ENCODE results near the gene PIGK.
A peak's percentile ranks its signal among the peaks of the same experiment; 100 is the strongest.
"Not testable (repeated sequence)": the region's sequence is repeated elsewhere in the genome, so short reads cannot be mapped to it uniquely, and the experiment has no call there.

PIGK gene

GRCh38 chr1:77188770-77189169 is 30.5 kb downstream of the PIGK start:
- DNase-seq: no peak

DNA sequence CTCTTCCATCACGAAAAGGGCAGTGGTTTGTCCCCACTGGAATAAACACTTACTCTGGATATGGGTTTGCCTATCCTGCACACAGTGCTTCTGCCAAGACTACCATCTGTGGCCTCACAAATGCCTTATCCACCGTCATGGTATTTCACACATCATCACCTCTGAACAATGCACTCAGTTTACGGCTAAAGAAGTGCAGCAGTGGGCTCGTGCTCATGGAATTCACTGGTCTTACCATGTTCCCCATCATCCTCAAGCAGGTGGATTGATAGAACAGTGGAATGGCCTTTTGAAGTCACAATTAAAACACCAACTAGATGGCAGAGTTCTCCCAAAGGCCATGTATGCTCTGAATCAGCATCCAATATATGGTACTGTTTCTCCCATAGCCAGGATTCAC is 32.3 kb downstream of the PIGK start:
- not testable (repeated sequence) for DNase-seq

- DNase-seq: no peak
Observed at GRCh38 chr1:77182083-77182482, 37.1 kb downstream of the PIGK start.

- DNase-seq: no peak
Observed at GRCh38 chr1:77179632-77180031, 39.6 kb downstream of the PIGK start.

- no peak for DNase-seq
Observed at GRCh38 chr1:77175230-77175844, 43.9 kb downstream of the PIGK start.

GRCh38 chr1:77170687-77171086 is 48.5 kb downstream of the PIGK start:
- no peak for DNase-seq

DNA sequence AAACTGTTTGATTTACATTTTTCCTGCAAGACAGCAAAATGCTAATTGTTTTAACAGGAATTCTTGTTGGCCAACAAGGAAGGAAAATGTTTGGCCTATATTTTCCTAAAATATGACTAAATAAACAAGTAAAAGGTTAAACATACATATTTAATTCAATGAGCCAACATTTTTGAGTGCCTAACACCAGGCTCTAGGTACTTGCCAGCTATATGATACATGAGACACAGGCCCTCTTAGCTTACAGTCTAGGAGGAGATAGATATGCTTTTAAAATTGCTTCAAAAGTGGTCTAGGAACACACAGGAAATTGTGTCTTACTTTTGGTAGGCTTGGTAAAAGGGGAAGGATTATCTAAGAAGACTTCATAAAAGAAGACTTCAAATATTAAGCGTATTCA is 50.9 kb downstream of the PIGK start:
- DNase-seq: no peak

DNA sequence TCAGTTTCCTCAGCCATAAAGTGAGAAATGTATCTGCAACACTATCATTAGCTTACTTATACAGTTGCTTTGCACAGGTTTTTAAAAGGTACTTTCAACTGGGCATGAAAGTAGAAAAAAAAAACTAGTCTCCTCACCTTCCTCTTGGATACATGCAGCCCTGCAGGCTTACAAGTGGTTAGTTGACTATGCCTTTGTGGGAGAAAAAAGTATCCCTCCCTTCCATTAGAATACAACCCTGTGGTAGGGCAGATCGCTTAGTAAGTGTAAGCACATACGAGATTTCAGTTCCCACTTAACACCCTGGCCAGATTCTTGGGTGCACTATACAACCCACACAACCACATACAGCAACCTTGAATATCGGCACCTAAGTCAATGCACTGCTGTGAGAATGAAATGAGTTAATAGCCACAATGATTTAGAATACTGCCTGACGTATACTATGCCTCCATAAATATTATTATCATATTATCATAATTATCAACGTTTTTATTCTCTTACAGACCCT is 54.7 kb downstream of the PIGK start:
- no peak for DNase-seq

- not testable (repeated sequence) for DNase-seq
Observed at GRCh38 chr1:77159706-77160105, 59.5 kb downstream of the PIGK start.

GRCh38 chr1:77156214-77156613 is 63.0 kb downstream of the PIGK start:
- no peak for DNase-seq

DNA sequence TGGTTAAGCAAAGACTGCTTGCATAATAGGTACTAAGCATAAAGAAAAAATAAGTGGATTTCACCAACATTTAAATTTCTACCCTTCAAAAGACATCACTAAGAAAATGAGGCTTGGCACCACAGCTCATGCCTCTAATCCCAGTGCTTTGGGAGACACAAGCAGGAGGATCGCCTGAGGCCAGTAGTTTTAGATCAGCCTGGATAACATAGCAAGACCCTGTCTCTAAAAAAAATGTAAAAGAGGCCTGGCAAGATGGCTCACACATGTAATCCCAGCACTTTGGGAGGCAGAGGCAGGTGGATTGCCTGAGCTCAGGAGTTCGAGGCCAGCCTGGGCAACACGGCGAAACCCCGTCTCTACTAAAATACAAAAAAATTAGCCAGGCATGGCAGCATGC is 73.0 kb downstream of the PIGK start:
- no peak for DNase-seq

- DNase-seq: no peak
Observed at GRCh38 chr1:77143529-77144121, 75.6 kb downstream of the PIGK start.

- DNase-seq: no peak
Observed at GRCh38 chr1:77139389-77139788, 79.8 kb downstream of the PIGK start.

DNA sequence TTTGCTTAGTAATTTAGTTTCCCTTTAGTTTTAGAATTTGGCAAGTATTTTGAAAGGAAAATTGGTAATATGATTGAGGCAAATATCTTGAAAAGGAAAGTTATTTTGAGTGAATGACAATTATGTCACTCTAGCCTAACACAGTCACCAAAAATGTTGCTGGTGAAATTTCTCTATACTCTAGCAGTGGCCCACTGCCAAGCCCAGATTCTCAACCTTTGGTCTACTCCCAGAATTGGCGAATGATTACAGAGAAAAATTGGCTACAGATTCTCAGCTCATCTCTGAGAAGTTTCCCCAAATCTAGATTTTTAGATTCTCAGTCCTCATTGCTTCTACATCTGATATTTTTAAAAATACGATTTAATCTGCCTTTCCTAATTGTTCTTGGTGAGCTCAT is 84.9 kb downstream of the PIGK start:
- DNase-seq: no peak

- DNase-seq: no peak
Observed at GRCh38 chr1:77133731-77134358, 85.4 kb downstream of the PIGK start.

- peak; percentile 56 for DNase-seq
Observed at GRCh38 chr1:77126307-77126706, 92.9 kb downstream of the PIGK start.

DNA sequence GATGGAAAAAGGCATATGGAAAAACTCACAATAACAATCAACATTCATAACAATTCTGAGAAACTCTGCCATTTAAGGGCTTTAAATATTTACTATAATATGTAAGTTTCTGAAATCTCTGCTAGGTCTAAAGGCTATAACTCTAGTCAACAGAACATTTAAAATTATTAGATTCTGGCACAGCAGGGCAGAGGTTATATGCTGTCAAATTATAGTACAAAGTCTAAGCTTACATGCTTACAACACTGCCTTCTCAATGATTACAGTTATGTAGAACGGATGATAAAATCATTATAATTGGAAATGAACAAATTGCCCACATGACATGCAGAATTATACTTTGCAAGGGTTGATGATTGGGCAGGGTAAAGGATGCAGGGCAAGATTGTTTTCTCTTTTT is 97.7 kb downstream of the PIGK start:
- no peak for DNase-seq

- no peak for DNase-seq
Observed at GRCh38 chr1:77120950-77121349, 98.3 kb downstream of the PIGK start.

DNA sequence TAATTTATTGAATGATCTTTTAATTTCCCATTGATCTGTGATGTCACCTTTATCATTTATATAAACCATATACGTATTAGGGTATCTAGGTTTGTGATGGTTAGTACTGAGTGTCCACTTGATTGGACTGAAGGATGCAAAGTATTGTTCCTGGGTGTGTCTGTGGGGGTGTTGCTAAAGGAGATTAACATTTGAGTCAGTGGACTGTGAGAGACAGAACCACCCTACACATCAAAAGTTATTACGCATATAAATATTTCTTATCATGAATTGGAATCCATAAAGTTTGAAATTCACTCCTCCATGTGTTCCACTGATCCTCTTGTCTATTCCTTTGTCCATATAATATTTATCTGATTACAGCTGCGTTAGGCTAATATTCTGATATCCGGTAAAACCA is 100.5 kb downstream of the PIGK start:
- no peak for DNase-seq

- DNase-seq: no peak
Observed at GRCh38 chr1:77104672-77105071, 114.6 kb downstream of the PIGK start.

DNA sequence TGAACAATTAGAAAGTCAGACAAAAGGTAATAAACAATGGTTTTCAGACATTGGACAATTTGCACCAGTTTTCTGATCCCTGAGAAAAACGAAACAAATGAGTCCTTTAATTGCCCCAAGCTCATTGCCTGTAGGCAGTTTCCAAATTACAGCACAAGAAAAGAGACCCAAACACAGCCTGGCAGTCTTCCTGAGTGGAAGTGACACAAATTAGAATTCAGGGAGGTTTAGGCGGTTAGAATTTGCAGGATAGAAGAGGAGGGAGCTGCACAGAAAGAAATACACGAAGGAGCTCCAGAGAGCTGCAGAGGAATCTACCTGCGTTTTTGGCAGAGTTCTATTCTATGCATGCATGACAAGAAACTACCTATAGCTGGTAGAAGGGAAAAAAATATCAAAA is 115.7 kb downstream of the PIGK start:
- DNase-seq: no peak

DNA sequence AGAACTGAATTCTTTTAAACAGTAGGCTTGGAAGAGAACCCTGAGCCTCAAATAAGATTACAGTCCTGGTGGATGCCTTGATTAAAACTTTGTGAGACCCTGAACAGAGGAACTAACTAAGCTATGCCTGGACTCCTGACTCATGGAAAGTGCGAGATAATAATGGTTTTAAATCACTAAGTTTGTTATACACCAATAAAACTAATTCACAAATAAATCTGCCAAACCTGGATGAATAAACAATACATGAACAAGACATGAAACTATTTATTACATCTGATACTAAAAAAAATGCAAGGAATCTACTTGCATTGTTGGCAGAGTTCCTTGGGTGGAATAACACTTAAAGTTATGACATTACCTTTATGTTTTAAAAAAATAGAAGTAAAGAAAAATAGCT is 118.4 kb downstream of the PIGK start:
- no peak for DNase-seq

DNA sequence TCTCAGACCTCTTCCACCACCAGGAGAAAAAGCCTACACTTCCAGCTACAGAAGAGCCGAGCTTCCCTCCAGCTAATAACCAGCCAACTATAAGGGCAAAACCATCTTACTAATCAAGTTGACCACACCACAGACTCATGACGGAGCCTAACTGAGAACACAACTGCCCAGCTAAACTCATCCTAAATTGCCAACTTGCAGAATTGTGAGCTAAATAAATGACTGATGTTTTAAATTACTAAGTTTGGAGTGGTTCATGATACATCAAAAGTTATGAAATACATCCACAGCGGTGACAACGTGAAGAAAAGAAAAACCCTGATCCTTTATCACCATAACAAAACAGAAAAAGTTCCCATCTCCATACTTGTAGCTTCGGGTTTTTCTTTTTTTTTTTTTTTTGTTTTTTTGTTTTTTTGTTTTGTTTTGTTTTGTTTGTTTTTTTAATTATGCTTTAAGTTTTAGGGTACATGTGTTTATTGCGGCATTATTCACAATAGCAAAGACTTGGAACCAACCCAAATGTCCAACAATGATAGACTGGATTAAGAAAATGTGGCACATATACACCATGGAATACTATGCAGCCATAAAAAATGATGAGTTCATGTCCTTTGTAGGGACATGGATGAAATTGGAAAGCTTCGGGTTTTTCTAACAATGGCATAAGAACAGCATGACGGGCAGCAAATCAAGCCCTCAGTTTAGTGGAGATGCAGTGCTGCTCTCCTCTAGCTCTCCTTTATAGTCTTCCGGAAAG is 122.6 kb downstream of the PIGK start:
- DNase-seq: no peak

GRCh38 chr1:77095236-77095635 is 124.0 kb downstream of the PIGK start:
- DNase-seq: no peak

All from NCI-H1105 (cell line).